H1 (cell line): ENCODE results near the gene DOK7. TPM values are rescaled to one million over a fixed set of nuclear protein-coding genes. Genes with fewer than 3 reads are reported as not detected.

ENCODE experiments used
- SIN3A ChIP-seq, 2 experiments: IDR thresholded peaks in 1 of 2; conservative IDR thresholded peaks in 1 of 2; 2 replicates each; pipeline ENCODE4 v1.6.1; 2011 to 2012; ENCODE audit warnings: low read length in 2 of 2, improper control_type of control experiment in 1 of 2, low read depth in 1 of 2, mild to moderate bottlenecking in 1 of 2
- TCF12 ChIP-seq: IDR thresholded peaks from 2 replicates; pipeline ENCODE4 v1.6.1; 2011; ENCODE audit warnings: low read depth, mild to moderate bottlenecking, low read length
- polyA plus RNA-seq, 7 experiments: library from polyadenylated mRNA; depleted of rRNA in 3 of 7; stranded (reverse) in 5 of 7; unstranded in 2 of 7; fragments of >200 nt in 5 of 7; fragments of 200-250 nt in 2 of 7; gene quantifications; 1 replicate in 5 of 7; 2 replicates in 1 of 7; 4 replicates in 1 of 7; pipeline versions ENCODE4 v1.2.1 to v1.2.3, GENCODE V29; 2011 to 2013; ENCODE audit warnings: missing spikeins in 2 of 7, mixed read lengths in 2 of 7
- total RNA-seq: library from RNA; stranded (reverse); fragmentation: NEBNext Ultra II Directional; extraction: Animal tissue kit (Norgen Biotek cat#: 25700); gene quantifications from 2 replicates; pipeline ENCODE4 v1.2.1, GENCODE V29; 2021
- TF ChIP-seq, protein P1 (sequence below): fragments of 300-600 bp; sonication (generic); IDR thresholded peaks from 2 replicates; pipeline ENCODE4 v1.7.1; 2012; ENCODE audit warnings: low read length, moderate library complexity, mild to moderate bottlenecking, inconsistent platforms; ENCODE audit not compliant: insufficient replicate concordance
- TF ChIP-seq, protein P2 (sequence below): IDR thresholded peaks from 2 replicates; pipeline ENCODE4 v1.6.1; 2012; ENCODE audit warnings: low read length, inconsistent platforms

DOK7 gene
- total and polyA plus RNA-seq, 2 of the 8 experiments (the other 6 are each of a cell fraction or from before 2014, with no cell fraction given): 0.32 TPM; not detected in 1

DNA sequence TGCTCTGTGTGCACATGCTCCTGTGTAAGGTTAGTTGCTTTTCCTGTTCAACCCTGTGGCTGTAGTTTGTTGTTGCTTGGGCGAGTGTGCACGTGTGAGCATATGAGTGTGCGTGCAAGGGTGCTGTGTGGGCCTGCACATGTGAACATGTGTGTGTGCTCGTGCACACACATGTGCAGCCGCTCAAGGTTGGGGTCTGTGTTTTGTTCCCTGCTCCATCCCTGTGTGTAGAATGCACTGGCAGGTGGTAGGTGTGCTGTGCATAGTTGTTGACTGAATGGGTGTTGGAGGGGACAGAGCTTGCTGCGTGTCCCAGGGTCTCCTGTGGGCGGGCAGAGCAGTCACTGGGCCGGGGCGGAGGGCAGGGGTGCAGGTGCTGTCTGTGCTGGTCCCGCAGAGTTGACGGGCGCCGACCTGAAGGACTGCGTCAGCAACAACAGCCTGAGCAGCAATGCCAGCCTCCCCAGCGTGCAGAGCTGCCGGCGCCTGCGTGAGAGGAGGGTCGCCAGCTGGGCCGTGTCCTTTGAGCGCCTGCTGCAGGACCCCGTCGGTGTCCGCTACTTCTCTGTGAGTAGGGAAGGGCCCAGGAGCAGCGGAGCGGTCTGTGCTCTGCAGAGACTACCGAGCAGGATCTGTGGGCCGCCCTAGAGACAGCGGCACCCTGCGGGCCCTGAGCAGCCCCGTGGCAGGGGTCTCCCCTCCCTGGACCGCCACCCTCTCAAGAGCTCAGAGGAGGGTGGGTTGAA lies 49.3 kb upstream of the DOK7 start (continued):
- TF ChIP-seq, protein P1, sequence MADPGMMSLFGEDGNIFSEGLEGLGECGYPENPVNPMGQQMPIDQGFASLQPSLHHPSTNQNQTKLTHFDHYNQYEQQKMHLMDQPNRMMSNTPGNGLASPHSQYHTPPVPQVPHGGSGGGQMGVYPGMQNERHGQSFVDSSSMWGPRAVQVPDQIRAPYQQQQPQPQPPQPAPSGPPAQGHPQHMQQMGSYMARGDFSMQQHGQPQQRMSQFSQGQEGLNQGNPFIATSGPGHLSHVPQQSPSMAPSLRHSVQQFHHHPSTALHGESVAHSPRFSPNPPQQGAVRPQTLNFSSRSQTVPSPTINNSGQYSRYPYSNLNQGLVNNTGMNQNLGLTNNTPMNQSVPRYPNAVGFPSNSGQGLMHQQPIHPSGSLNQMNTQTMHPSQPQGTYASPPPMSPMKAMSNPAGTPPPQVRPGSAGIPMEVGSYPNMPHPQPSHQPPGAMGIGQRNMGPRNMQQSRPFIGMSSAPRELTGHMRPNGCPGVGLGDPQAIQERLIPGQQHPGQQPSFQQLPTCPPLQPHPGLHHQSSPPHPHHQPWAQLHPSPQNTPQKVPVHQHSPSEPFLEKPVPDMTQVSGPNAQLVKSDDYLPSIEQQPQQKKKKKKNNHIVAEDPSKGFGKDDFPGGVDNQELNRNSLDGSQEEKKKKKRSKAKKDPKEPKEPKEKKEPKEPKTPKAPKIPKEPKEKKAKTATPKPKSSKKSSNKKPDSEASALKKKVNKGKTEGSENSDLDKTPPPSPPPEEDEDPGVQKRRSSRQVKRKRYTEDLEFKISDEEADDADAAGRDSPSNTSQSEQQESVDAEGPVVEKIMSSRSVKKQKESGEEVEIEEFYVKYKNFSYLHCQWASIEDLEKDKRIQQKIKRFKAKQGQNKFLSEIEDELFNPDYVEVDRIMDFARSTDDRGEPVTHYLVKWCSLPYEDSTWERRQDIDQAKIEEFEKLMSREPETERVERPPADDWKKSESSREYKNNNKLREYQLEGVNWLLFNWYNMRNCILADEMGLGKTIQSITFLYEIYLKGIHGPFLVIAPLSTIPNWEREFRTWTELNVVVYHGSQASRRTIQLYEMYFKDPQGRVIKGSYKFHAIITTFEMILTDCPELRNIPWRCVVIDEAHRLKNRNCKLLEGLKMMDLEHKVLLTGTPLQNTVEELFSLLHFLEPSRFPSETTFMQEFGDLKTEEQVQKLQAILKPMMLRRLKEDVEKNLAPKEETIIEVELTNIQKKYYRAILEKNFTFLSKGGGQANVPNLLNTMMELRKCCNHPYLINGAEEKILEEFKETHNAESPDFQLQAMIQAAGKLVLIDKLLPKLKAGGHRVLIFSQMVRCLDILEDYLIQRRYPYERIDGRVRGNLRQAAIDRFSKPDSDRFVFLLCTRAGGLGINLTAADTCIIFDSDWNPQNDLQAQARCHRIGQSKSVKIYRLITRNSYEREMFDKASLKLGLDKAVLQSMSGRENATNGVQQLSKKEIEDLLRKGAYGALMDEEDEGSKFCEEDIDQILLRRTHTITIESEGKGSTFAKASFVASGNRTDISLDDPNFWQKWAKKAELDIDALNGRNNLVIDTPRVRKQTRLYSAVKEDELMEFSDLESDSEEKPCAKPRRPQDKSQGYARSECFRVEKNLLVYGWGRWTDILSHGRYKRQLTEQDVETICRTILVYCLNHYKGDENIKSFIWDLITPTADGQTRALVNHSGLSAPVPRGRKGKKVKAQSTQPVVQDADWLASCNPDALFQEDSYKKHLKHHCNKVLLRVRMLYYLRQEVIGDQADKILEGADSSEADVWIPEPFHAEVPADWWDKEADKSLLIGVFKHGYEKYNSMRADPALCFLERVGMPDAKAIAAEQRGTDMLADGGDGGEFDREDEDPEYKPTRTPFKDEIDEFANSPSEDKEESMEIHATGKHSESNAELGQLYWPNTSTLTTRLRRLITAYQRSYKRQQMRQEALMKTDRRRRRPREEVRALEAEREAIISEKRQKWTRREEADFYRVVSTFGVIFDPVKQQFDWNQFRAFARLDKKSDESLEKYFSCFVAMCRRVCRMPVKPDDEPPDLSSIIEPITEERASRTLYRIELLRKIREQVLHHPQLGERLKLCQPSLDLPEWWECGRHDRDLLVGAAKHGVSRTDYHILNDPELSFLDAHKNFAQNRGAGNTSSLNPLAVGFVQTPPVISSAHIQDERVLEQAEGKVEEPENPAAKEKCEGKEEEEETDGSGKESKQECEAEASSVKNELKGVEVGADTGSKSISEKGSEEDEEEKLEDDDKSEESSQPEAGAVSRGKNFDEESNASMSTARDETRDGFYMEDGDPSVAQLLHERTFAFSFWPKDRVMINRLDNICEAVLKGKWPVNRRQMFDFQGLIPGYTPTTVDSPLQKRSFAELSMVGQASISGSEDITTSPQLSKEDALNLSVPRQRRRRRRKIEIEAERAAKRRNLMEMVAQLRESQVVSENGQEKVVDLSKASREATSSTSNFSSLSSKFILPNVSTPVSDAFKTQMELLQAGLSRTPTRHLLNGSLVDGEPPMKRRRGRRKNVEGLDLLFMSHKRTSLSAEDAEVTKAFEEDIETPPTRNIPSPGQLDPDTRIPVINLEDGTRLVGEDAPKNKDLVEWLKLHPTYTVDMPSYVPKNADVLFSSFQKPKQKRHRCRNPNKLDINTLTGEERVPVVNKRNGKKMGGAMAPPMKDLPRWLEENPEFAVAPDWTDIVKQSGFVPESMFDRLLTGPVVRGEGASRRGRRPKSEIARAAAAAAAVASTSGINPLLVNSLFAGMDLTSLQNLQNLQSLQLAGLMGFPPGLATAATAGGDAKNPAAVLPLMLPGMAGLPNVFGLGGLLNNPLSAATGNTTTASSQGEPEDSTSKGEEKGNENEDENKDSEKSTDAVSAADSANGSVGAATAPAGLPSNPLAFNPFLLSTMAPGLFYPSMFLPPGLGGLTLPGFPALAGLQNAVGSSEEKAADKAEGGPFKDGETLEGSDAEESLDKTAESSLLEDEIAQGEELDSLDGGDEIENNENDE: no peak
- TF ChIP-seq, protein P2, sequence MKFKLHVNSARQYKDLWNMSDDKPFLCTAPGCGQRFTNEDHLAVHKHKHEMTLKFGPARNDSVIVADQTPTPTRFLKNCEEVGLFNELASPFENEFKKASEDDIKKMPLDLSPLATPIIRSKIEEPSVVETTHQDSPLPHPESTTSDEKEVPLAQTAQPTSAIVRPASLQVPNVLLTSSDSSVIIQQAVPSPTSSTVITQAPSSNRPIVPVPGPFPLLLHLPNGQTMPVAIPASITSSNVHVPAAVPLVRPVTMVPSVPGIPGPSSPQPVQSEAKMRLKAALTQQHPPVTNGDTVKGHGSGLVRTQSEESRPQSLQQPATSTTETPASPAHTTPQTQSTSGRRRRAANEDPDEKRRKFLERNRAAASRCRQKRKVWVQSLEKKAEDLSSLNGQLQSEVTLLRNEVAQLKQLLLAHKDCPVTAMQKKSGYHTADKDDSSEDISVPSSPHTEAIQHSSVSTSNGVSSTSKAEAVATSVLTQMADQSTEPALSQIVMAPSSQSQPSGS: no peak
- TF ChIP-seq SIN3A (conservative IDR thresholded peaks at IDR 0.05 in 1 of 2, IDR thresholded peaks at IDR 0.05 in 1 of 2; ENCODE audit: low read depth in 1 of 2, low read length in 2 of 2) (no peak), TCF12 (no peak)
